Liver (tissue), 9 donors: ENCODE data around the gene STOM. TPM values are rescaled to one million over a fixed set of nuclear protein-coding genes. Genes with fewer than 3 reads are reported as not detected.

ENCODE experiments used
- DNase-seq: peaks from one replicate; pipeline ENCODE4 v3.0.0-alpha.2; 2017; ENCODE audit warnings: low spot score
- H3K27ac ChIP-seq, 2 donors: one replicate each; pipeline ENCODE4 v1.7.0; 2013; ENCODE audit warnings: inconsistent platforms in 2 of 2, low read length in 2 of 2, control low read depth in 1 of 2, low read depth in 1 of 2, mild to moderate bottlenecking in 1 of 2
- H3K27me3 ChIP-seq, 4 donors: one replicate each; pipeline versions ENCODE4 v1.6.1 to v1.7.0; 2013; ENCODE audit warnings: low read length in 3 of 4, inconsistent platforms in 1 of 4, mild to moderate bottlenecking in 1 of 4, moderate library complexity in 1 of 4; ENCODE audit not compliant: control insufficient read depth in 4 of 4, insufficient read depth in 4 of 4
- H3K36me3 ChIP-seq, 4 donors: one replicate each; pipeline versions ENCODE4 v1.6.1 to v1.7.0; 2013; ENCODE audit warnings: low read length in 3 of 4, mild to moderate bottlenecking in 3 of 4, low read depth in 1 of 4, moderate library complexity in 1 of 4; ENCODE audit not compliant: control insufficient read depth in 4 of 4, insufficient read depth in 3 of 4
- H3K4me1 ChIP-seq, 4 donors: one replicate each; pipeline versions ENCODE4 v1.6.1 to v1.7.0; 2013; ENCODE audit warnings: low read length in 3 of 4, mild to moderate bottlenecking in 3 of 4, moderate library complexity in 1 of 4; ENCODE audit not compliant: control insufficient read depth in 4 of 4, insufficient read depth in 4 of 4
- H3K4me3 ChIP-seq, 3 donors: one replicate each; pipeline versions ENCODE4 v1.6.1 to v1.7.0; 2013; ENCODE audit warnings: low read length in 3 of 3, control low read depth in 1 of 3, low read depth in 1 of 3, mild to moderate bottlenecking in 1 of 3
- H3K9ac ChIP-seq, 2 donors: one replicate each; pipeline ENCODE4 v1.7.0; 2013; ENCODE audit warnings: low read length in 2 of 2, mild to moderate bottlenecking in 2 of 2, moderate library complexity in 2 of 2, control low read depth in 1 of 2, low read depth in 1 of 2
- H3K9me3 ChIP-seq, 4 donors: one replicate each; pipeline versions ENCODE4 v1.6.1 to v1.7.0; 2013; ENCODE audit warnings: low read length in 3 of 4; ENCODE audit not compliant: control insufficient read depth in 4 of 4
- EGR1 ChIP-seq, 2 donors: IDR thresholded peaks; 2 replicates each; pipeline ENCODE4 v1.6.1; 2016 to 2018; ENCODE audit warnings: antibody characterized with exemption in 2 of 2, low read depth in 2 of 2
- FOXA1 ChIP-seq: IDR thresholded peaks from 2 replicates; pipeline ENCODE4 v1.6.1; 2016; ENCODE audit warnings: antibody characterized with exemption
- FOXA2 ChIP-seq: IDR thresholded peaks from 2 replicates; pipeline ENCODE4 v1.6.1; 2016; ENCODE audit warnings: antibody characterized with exemption
- GABPA ChIP-seq, 2 donors: IDR thresholded peaks in 1 of 2; conservative IDR thresholded peaks in 1 of 2; 2 replicates each; pipeline ENCODE4 v1.6.1; 2016; ENCODE audit warnings: antibody characterized with exemption in 2 of 2, mild to moderate bottlenecking in 1 of 2, moderate library complexity in 1 of 2
- HNF4A ChIP-seq, 2 donors: conservative IDR thresholded peaks; 2 replicates each; pipeline ENCODE4 v1.6.1; 2016; ENCODE audit warnings: antibody characterized with exemption in 2 of 2, mild to moderate bottlenecking in 2 of 2
- HNF4G ChIP-seq: IDR thresholded peaks from 2 replicates; pipeline ENCODE4 v1.6.1; 2016; ENCODE audit warnings: antibody characterized with exemption
- JUND ChIP-seq, 2 donors: IDR thresholded peaks; 2 replicates each; pipeline ENCODE4 v1.6.1; 2016; ENCODE audit warnings: antibody characterized with exemption in 2 of 2
- NR2F2 ChIP-seq: IDR thresholded peaks from 2 replicates; pipeline ENCODE4 v1.6.1; 2016; ENCODE audit warnings: antibody characterized with exemption
- RAD21 ChIP-seq, 2 donors: IDR thresholded peaks; 2 replicates each; pipeline ENCODE4 v1.6.1; 2016; ENCODE audit warnings: antibody characterized with exemption in 2 of 2, mild to moderate bottlenecking in 2 of 2
- RXRA ChIP-seq, 2 donors: IDR thresholded peaks; 2 replicates each; pipeline ENCODE4 v1.6.1; 2017 to 2018; ENCODE audit warnings: antibody characterized with exemption in 2 of 2, mild to moderate bottlenecking in 1 of 2
- SP1 ChIP-seq: IDR thresholded peaks from 2 replicates; pipeline ENCODE4 v1.6.1; 2018; ENCODE audit warnings: antibody characterized with exemption, mild to moderate bottlenecking
- TAF1 ChIP-seq: conservative IDR thresholded peaks from 2 replicates; pipeline ENCODE4 v1.6.1; 2016; ENCODE audit warnings: antibody characterized with exemption, mild to moderate bottlenecking
- YY1 ChIP-seq: IDR thresholded peaks from 2 replicates; pipeline ENCODE4 v1.6.1; 2016; ENCODE audit warnings: antibody characterized with exemption, mild to moderate bottlenecking
- WGBS: extraction: QIAGEN DNeasy Blood & Tissue Kit; methylation state at CpG from one replicate; pipeline ENCODE4 v1.1.7; 2013; 5-methylcytosine and 5-hydroxymethylcytosine counted together
- polyA plus RNA-seq, 2 donors: library from polyadenylated mRNA; stranded (reverse) in 1 of 2; unstranded in 1 of 2; fragments of 200-250 nt in 1 of 2; fragments of >200 nt in 1 of 2; fragmentation: Nextera tagmentation in 1 of 2; extraction: Ambion mirVana in 1 of 2; gene quantifications; one replicate each; pipeline versions ENCODE4 v1.2.1 to v1.2.3, GENCODE V29; 2013 to 2015
- total RNA-seq, 2 donors: library from RNA; depleted of rRNA; stranded (reverse); fragments of >200 nt; gene quantifications; one replicate each; pipeline ENCODE4 v1.2.3, GENCODE V29; 2014
- TF ChIP-seq, protein P1 (sequence below): IDR thresholded peaks from 2 replicates; pipeline ENCODE4 v1.6.1; 2016; ENCODE audit warnings: antibody characterized with exemption, mild to moderate bottlenecking
- TF ChIP-seq, protein P2 (sequence below): fragments of 150-350 bp; IDR thresholded peaks from 2 replicates; pipeline ENCODE4 v1.5.1; 2017; ENCODE audit warnings: improper control_type of control experiment, low read depth, low read length; ENCODE audit not compliant: missing input control
- TF ChIP-seq, protein P3 (sequence below): IDR thresholded peaks from 2 replicates; pipeline ENCODE4 v1.6.1; 2016; ENCODE audit warnings: antibody characterized with exemption
- donor health status: healthy.
- donor health status: healthy.
- donor health status: healthy.
- donor health status: healthy.
- donor health status: healthy.

STOM gene
- total and polyA plus RNA-seq, 4 donors, result 150 to 398 (median 265) TPM

DNA sequence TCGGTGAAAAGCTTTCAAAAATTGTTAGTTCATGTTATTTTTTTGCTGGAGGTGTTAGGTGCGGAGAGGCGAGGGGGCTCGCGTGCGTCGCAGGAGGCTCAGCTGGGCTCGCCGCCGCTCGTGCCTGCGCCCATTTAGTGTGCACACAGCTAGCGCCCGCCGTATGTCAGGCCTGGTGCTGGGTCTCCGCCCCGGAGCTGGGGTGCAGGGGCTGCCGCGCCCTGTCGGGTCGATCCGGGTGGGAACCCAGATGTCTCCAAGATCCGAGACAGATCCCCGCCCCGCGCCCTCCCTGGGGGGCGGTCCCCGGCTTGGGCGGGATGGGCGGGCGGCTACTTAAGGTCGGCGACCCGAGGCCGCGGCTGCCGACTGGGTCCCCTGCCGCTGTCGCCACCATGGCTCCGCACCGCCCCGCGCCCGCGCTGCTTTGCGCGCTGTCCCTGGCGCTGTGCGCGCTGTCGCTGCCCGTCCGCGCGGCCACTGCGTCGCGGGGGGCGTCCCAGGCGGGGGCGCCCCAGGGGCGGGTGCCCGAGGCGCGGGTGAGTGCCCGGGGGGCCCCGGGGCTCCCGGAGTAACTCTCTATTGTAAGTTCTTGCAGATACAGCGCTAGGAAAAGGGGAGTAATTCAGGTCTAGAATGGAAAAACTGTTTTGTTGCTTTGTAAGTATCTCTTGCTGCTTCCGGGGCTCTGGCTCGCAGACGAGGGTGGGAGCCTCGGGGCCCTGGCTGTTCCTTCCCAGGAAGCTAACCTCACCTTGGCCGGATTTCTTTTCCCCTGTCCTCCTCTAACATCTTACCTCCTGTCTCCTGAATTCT, 70.4 kb downstream of the STOM start:
- TF ChIP-seq, protein P1, sequence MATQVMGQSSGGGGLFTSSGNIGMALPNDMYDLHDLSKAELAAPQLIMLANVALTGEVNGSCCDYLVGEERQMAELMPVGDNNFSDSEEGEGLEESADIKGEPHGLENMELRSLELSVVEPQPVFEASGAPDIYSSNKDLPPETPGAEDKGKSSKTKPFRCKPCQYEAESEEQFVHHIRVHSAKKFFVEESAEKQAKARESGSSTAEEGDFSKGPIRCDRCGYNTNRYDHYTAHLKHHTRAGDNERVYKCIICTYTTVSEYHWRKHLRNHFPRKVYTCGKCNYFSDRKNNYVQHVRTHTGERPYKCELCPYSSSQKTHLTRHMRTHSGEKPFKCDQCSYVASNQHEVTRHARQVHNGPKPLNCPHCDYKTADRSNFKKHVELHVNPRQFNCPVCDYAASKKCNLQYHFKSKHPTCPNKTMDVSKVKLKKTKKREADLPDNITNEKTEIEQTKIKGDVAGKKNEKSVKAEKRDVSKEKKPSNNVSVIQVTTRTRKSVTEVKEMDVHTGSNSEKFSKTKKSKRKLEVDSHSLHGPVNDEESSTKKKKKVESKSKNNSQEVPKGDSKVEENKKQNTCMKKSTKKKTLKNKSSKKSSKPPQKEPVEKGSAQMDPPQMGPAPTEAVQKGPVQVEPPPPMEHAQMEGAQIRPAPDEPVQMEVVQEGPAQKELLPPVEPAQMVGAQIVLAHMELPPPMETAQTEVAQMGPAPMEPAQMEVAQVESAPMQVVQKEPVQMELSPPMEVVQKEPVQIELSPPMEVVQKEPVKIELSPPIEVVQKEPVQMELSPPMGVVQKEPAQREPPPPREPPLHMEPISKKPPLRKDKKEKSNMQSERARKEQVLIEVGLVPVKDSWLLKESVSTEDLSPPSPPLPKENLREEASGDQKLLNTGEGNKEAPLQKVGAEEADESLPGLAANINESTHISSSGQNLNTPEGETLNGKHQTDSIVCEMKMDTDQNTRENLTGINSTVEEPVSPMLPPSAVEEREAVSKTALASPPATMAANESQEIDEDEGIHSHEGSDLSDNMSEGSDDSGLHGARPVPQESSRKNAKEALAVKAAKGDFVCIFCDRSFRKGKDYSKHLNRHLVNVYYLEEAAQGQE, result no peak
- TF ChIP-seq TAF1 (no peak), RXRA (IDR thresholded peaks at IDR 0.05) (no peak), GABPA (IDR thresholded peaks at IDR 0.05 in 1 of 2, conservative IDR thresholded peaks at IDR 0.05 in 1 of 2) (no peak), FOXA1 (no peak), JUND (IDR thresholded peaks at IDR 0.05) (no peak), HNF4A (conservative IDR thresholded peaks at IDR 0.05) (no peak), SP1 (no peak), YY1 (no peak), HNF4G (no peak), EGR1 (IDR thresholded peaks at IDR 0.05; ENCODE audit: low read depth in 2 of 2) (no peak)
- TF ChIP-seq, protein P2, sequence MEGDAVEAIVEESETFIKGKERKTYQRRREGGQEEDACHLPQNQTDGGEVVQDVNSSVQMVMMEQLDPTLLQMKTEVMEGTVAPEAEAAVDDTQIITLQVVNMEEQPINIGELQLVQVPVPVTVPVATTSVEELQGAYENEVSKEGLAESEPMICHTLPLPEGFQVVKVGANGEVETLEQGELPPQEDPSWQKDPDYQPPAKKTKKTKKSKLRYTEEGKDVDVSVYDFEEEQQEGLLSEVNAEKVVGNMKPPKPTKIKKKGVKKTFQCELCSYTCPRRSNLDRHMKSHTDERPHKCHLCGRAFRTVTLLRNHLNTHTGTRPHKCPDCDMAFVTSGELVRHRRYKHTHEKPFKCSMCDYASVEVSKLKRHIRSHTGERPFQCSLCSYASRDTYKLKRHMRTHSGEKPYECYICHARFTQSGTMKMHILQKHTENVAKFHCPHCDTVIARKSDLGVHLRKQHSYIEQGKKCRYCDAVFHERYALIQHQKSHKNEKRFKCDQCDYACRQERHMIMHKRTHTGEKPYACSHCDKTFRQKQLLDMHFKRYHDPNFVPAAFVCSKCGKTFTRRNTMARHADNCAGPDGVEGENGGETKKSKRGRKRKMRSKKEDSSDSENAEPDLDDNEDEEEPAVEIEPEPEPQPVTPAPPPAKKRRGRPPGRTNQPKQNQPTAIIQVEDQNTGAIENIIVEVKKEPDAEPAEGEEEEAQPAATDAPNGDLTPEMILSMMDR, result no peak
- peak; percentile 68 for DNase-seq
- peak overlapping the region; percentile 13 to 52 (median 50) for H3K4me3 ChIP-seq
- H3K27me3 ChIP-seq, result no peaks in the 10 kb centered on the region
- no peaks in the 10 kb centered on the region for H3K9me3 ChIP-seq
- H3K4me1 ChIP-seq, result peaks cover 4 to 9% (median 7%) of the 10 kb centered on the region in 4 donors
- WGBS, result 5% methylated on average over 74 of the region's 74 CpGs
- peak overlapping the region; percentile 48 for H3K9ac ChIP-seq
- peaks cover 0 to 6% (median 2%) of the 10 kb centered on the region in 4 donors for H3K36me3 ChIP-seq
- no peak overlapping the region for H3K27ac ChIP-seq

DNA sequence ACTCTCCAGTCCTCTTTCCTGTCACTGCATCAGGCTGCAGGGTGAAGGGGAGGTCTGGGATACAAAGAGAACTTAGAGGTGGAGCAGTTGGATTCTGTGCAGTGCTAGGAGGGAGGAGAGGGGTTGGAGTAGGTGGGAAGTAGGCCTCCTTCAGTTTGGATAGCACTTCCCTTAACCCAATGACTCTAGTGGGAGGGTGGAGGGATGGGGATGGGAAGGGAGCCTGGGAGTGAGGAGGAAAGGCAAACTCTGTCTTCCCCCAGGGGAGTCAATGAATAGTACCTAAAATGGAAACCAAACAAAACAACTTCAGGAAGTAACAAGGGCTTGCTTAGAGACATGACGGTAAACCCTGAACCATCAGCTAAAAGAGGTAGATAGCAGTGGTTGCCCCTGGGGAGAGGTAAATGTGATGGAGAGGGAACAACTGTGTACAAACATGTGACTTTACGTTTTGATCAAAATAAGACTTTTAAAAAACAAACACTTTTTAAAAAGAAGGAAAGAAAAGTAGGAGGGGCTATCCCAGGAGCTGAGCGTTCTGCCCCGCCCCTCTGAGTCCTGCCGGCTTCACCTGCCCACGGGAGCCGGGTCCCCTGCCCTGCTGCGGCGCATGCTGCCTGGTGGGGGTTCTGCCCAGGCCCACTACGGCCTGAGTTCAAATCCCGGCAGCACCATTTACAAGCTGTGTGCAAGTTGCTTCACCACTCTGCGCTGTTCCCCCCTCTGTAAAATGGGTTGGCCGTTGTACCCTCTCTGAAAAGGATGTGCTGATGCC, 71.2 kb downstream of the STOM start:
- TF ChIP-seq FOXA2 (no peak), EGR1 (IDR thresholded peaks at IDR 0.05; ENCODE audit: low read depth in 2 of 2) (no peak), NR2F2 (no peak), SP1 (no peak), RAD21 (IDR thresholded peaks at IDR 0.05) (no peak), TAF1 (no peak), HNF4G (no peak), JUND (IDR thresholded peaks at IDR 0.05) (no peak), HNF4A (conservative IDR thresholded peaks at IDR 0.05) (no peak), RXRA (IDR thresholded peaks at IDR 0.05) (no peak), FOXA1 (no peak)
- TF ChIP-seq, protein P3, sequence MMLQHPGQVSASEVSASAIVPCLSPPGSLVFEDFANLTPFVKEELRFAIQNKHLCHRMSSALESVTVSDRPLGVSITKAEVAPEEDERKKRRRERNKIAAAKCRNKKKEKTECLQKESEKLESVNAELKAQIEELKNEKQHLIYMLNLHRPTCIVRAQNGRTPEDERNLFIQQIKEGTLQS, result no peak
- TF ChIP-seq, protein P2, result no peak
- Histone ChIP-seq H3K9me3 (no peaks in the 10 kb centered on the region), H3K36me3 (peaks cover 0 to 4% (median 2%) of the 10 kb centered on the region in 4 donors), H3K9ac (no peak overlapping the region), H3K4me1 (peaks cover 4 to 9% (median 7%) of the 10 kb centered on the region in 4 donors), H3K27ac (no peak overlapping the region), H3K4me3 (peak overlapping the region in 1 of 3 donors; percentile 50), H3K27me3 (no peaks in the 10 kb centered on the region)
- DNase-seq, result no peak
- 56% methylated on average over 13 of the region's 13 CpGs for WGBS
